ENCODE results near the gene TMEM256. TPM values are rescaled to one million over a fixed set of nuclear protein-coding genes. Genes with fewer than 3 reads are reported as not detected.

TMEM256 gene
- total RNA-seq, 1 donor from 2014 or later, result 71.6 TPM

- Mint-ChIP-seq H3K4me3 (no peak within 1 kb of the TSS), H3K4me1 (peaks cover 5% of the 10 kb centered on the region), H3K27me3 (ENCODE audit: low read depth) (no peaks in the 10 kb centered on the region), H3K27ac (ENCODE audit: unreplicated experiment) (no peak within 1 kb of the TSS), H3K36me3 (ENCODE audit: low read depth) (no peaks in the 10 kb centered on the region), H3K9me3 (peaks cover 7% of the 10 kb centered on the region)
- TF ChIP-seq CTCF (conservative IDR thresholded peaks at IDR 0.05), result no peak
- no peak for DNase-seq (ENCODE audit: low read depth, low spot score)
These were observed 24.7 kb upstream of the TMEM256 start, which contains the start of gene SPEM3 for GRCh38 chr17:7428557-7428956. SPEM3 (plus strand) TSS chr17:7428857; CDS start chr17:7428903, 46 bp downstream.

GRCh38 chr17:7427549-7427948 lies 23.7 kb upstream of the TMEM256 start:
- Mint-ChIP-seq H3K4me3 (no peak overlapping the region), H3K27ac (ENCODE audit: unreplicated experiment) (no peak overlapping the region), H3K4me1 (peaks cover 6% of the 10 kb centered on the region), H3K9me3 (peaks cover 7% of the 10 kb centered on the region), H3K27me3 (ENCODE audit: low read depth) (no peaks in the 10 kb centered on the region), H3K36me3 (ENCODE audit: low read depth) (no peaks in the 10 kb centered on the region)
- DNase-seq (ENCODE audit: low read depth, low spot score), result no peak
- no peak for TF ChIP-seq CTCF (conservative IDR thresholded peaks at IDR 0.05)

GRCh38 chr17:7426896-7427489 lies 23.1 kb upstream of the TMEM256 start:
- Mint-ChIP-seq H3K27me3 (ENCODE audit: low read depth) (no peaks in the 10 kb centered on the region), H3K27ac (ENCODE audit: unreplicated experiment) (no peak overlapping the region), H3K4me3 (no peak overlapping the region), H3K9me3 (peaks cover 7% of the 10 kb centered on the region), H3K4me1 (peaks cover 6% of the 10 kb centered on the region), H3K36me3 (ENCODE audit: low read depth) (no peaks in the 10 kb centered on the region)
- no peak for DNase-seq (ENCODE audit: low read depth, low spot score)
- TF ChIP-seq CTCF (conservative IDR thresholded peaks at IDR 0.05), result no peak

- TF ChIP-seq CTCF (conservative IDR thresholded peaks at IDR 0.05), result no peak
- Mint-ChIP-seq H3K9me3 (peaks cover 4% of the 10 kb centered on the region), H3K27me3 (ENCODE audit: low read depth) (no peaks in the 10 kb centered on the region), H3K27ac (ENCODE audit: unreplicated experiment) (no peak overlapping the region), H3K4me3 (no peak overlapping the region), H3K4me1 (peaks cover 6% of the 10 kb centered on the region), H3K36me3 (ENCODE audit: low read depth) (no peaks in the 10 kb centered on the region)
- no peak for DNase-seq (ENCODE audit: low read depth, low spot score)
These were observed 22.4 kb upstream of the TMEM256 start for GRCh38 chr17:7426203-7426863.

GRCh38 chr17:7425756-7426155 lies 21.9 kb upstream of the TMEM256 start:
- Mint-ChIP-seq H3K9me3 (peaks cover 2% of the 10 kb centered on the region), H3K4me3 (no peak overlapping the region), H3K36me3 (ENCODE audit: low read depth) (no peaks in the 10 kb centered on the region), H3K27ac (ENCODE audit: unreplicated experiment) (no peak overlapping the region), H3K27me3 (ENCODE audit: low read depth) (no peaks in the 10 kb centered on the region), H3K4me1 (peaks cover 9% of the 10 kb centered on the region)
- no peak for TF ChIP-seq CTCF (conservative IDR thresholded peaks at IDR 0.05)
- no peak for DNase-seq (ENCODE audit: low read depth, low spot score)

Data from neural crest cell (in vitro differentiated cells).